GM12874 (cell line): ENCODE data around the gene GEMIN7.

ENCODE experiments used
- CTCF ChIP-seq: IDR thresholded peaks from 2 replicates; pipeline ENCODE4 v1.5.1; 2011; ENCODE audit warnings: low read depth, mild to moderate bottlenecking, control low read depth, low read length, moderate library complexity; ENCODE audit not compliant: insufficient read depth

Gene GEMIN7

DNA sequence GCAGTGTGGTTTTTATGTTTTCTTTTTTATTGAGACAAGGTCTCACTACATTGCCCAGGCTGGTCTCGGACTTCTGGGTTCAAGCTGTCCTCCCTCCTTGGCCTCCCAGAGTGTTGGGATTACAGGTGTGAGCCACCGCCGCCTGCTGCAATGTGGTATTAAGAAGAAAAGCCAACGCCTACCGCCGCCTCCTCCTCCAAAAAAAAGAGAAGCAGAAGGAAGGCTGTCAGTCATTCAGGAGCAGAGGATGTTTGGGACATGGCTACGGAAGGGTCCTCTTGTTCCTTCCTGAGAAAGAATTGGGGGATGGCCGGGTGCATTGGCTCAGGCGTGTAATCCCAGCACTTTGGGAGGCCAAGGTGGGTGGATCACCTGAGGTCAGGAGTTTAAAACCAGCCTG is 15.1 kb downstream of the GEMIN7 start:
- TF ChIP-seq CTCF = no peak

DNA sequence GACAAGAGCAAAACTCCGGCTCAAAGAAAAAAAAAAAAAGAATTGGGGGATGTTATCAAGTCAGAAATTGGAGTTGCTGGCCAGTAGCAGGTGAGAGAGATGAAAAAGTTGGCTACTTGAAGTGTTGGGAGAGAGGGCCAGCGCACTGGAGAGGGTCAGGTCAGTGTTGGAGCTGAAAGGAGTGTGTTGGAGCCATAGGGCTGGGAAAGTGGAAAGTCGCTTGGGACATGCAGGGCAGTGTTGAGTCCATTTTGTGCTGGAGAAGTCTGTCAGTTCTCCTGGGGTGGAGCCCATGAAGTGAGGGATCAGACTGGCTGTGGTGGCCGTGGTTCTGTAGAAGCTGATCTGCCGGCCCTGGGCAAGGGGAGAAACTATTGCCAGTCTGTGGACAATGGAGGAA is 15.6 kb downstream of the GEMIN7 start:
- TF ChIP-seq CTCF = no peak

DNA sequence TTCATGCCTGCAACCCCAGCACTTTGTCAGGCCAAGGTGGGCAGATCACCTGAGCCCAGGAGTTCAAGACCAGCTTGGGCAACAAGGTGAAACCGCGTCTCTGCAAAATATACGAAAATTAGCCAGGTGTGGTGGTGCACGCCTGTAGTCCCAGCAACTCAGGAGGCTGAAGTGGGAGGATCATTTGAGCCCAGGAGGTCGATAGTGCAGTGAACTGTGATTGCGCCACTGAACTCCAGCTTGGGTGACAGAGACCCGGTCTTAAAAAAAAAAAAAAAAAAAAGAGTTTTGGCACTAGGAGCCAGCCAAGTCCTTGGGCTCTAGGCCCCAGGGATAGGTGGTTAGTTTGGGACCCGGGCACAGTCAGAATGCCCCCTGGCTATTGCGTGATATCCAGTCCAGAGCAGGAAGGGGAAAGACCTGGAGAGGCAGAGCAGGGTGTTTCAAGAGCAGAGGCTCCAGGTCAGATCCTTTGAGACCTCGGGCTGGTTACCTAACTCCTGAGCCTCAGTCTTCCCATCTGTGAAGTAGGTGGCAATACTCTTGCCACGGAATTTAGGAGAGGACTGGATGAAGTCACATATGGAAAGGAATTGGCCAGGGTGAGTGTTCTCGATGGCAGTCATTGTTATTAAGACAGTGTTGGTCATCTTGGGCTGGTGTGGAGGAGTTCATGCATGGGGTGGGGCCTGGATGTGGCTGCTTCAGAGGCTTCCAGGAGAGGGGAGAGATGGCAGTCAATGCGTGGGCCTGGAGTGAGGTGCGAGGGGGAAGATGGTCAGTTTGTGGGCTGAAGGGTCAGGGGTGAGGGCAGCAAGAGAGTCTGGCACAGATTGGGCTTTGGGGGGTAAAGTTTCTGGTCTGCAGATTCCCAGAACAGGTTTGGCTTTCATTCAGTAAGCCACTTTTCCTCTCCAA is 16.7 kb downstream of the GEMIN7 start:
- no peak for TF ChIP-seq CTCF

- no peak for TF ChIP-seq CTCF
Measured at GRCh38 chr19:45096700-45097099, 17.6 kb downstream of the GEMIN7 start.

GRCh38 chr19:45097450-45097775 is 18.4 kb downstream of the GEMIN7 start:
- TF ChIP-seq CTCF = no peak

- TF ChIP-seq CTCF = no peak
Measured at GRCh38 chr19:45097776-45098520, 18.9 kb downstream of the GEMIN7 start.

DNA sequence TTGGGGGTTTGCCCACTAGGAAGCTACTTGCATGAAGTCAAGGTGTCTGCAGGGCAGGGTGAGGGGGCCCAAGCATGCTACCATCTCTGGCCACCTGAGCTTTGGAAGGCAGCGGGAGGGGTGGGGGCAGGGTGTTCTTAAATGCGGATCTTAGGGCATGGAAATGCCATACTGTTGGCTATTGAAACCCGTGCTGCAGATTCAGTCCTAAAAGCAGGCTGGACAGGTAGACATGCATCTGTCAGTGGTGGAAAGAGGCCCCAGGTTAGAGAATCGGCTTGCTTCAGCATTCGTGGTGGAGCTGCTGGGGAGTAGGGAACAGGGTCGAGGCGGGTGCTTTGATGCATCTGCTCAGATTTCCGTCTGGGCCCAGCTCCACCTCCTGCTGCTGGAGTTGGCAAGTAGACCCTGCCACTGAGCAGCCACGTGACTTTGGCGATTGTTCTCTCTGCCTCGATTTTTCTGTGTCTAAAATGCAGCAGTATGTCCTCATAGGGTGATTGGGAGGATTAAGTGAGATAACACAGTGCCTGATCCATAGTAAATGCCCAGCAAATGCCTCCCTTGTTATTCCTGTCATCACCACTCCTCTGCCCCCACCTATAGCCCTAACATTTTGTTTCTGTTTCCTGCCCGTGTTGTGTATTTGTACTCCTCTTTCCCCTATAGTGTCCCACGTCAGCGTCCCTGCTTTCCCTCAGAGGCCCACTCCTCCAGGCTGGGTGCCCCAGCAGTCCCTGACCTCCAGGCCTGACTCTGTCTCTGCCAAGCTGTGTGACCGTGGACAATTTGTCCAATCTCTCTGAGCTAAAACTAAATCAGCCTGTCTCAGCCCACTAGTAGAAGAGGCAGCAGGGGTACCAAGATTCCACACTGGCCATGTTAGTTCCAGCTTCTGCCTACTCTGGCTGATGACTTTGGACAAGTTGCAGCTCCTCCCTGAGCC is 19.7 kb downstream of the GEMIN7 start:
- TF ChIP-seq CTCF = no peak
